CD4-positive, alpha-beta T cell treated with Interleukin-12 subunit alpha and Interleukin-12 subunit beta, for 1 hour (primary cell): Measurements from ENCODE around the gene KLRB1.
"Not testable (repeated sequence)": the region's sequence is repeated elsewhere in the genome, so short reads cannot be mapped to it uniquely, and the experiment has no call there.

Experiments used
- DNase-seq: peaks from one replicate; pipeline ENCODE4 v3.0.0-alpha.2; 2020

The KLRB1 gene

GRCh38 chr12:9619411-9620179 lies 11.9 kb upstream of the KLRB1 start:
- DNase-seq = no peak

- DNase-seq = not testable (repeated sequence)
Measured at GRCh38 chr12:9618906-9619305, 11.2 kb upstream of the KLRB1 start.

- no peak for DNase-seq
Measured at GRCh38 chr12:9617124-9617523, 9.4 kb upstream of the KLRB1 start.

GRCh38 chr12:9615420-9616136 lies 7.9 kb upstream of the KLRB1 start:
- peak; percentile 73 for DNase-seq

- DNase-seq = not testable (repeated sequence)
Measured at GRCh38 chr12:9610606-9611005, 2.9 kb upstream of the KLRB1 start.

- DNase-seq = peak; percentile 26
Measured at GRCh38 chr12:9606736-9607372, 862 bp downstream of the KLRB1 start.

GRCh38 chr12:9606247-9606646 lies 1.5 kb downstream of the KLRB1 start:
- DNase-seq = peak; percentile 25

GRCh38 chr12:9605483-9605882 lies 2.2 kb downstream of the KLRB1 start:
- no peak for DNase-seq

- no peak for DNase-seq
Measured at GRCh38 chr12:9604287-9604686, 3.4 kb downstream of the KLRB1 start.

- DNase-seq = not testable (repeated sequence)
Measured at GRCh38 chr12:9600426-9600825, 7.3 kb downstream of the KLRB1 start.

GRCh38 chr12:9598363-9598762 lies 9.4 kb downstream of the KLRB1 start:
- no peak for DNase-seq

- DNase-seq = no peak
Measured at GRCh38 chr12:9597365-9597764, 10.4 kb downstream of the KLRB1 start.

GRCh38 chr12:9590441-9590840 lies 17.3 kb downstream of the KLRB1 start:
- DNase-seq = no peak

GRCh38 chr12:9588749-9589148 lies 19.0 kb downstream of the KLRB1 start:
- no peak for DNase-seq

- no peak for DNase-seq
Measured at GRCh38 chr12:9587987-9588600, 19.6 kb downstream of the KLRB1 start.

GRCh38 chr12:9577729-9578128 lies 30.0 kb downstream of the KLRB1 start:
- DNase-seq = not testable (repeated sequence)

- DNase-seq = not testable (repeated sequence)
Measured at GRCh38 chr12:9567151-9567550, 40.6 kb downstream of the KLRB1 start.

GRCh38 chr12:9566113-9566512 lies 41.6 kb downstream of the KLRB1 start:
- DNase-seq = not testable (repeated sequence)

- not testable (repeated sequence) for DNase-seq
Measured at GRCh38 chr12:9564418-9564817, 43.3 kb downstream of the KLRB1 start.

- not testable (repeated sequence) for DNase-seq
Measured at GRCh38 chr12:9562841-9563453, 44.8 kb downstream of the KLRB1 start.

GRCh38 chr12:9545489-9545888 lies 62.2 kb downstream of the KLRB1 start:
- not testable (repeated sequence) for DNase-seq
